ENCODE results near the gene DDR2.
A peak's percentile ranks its signal among the peaks of the same experiment; 100 is the strongest.

The DDR2 gene

GRCh38 chr1:162619076-162619475, 13.2 kb upstream of the DDR2 start:
- Histone ChIP-seq H3K4me3 (no peak overlapping the region), H3K27ac (no peak overlapping the region)
- DNase-seq (ENCODE audit: low spot score) = no peak
- no peak for TF ChIP-seq CTCF (IDR thresholded peaks at IDR 0.05)

GRCh38 chr1:162621256-162621655, 11.0 kb upstream of the DDR2 start:
- H3K27ac ChIP-seq = no peak overlapping the region
- no peak overlapping the region for H3K4me3 ChIP-seq
- TF ChIP-seq CTCF (IDR thresholded peaks at IDR 0.05) = no peak
- DNase-seq (ENCODE audit: low spot score) = no peak

- TF ChIP-seq CTCF (IDR thresholded peaks at IDR 0.05) = no peak
- no peak overlapping the region for H3K4me3 ChIP-seq
- peak overlapping the region; percentile 54 to 60 for H3K27ac ChIP-seq
- DNase-seq (ENCODE audit: low spot score) = no peak
Measured at GRCh38 chr1:162625679-162626078, 6.6 kb upstream of the DDR2 start.

- no peak for DNase-seq (ENCODE audit: low spot score)
- peak overlapping the region; percentile 57 for H3K4me3 ChIP-seq
- H3K27ac ChIP-seq = peak overlapping the region; percentile 54 to 60
- no peak for TF ChIP-seq CTCF (IDR thresholded peaks at IDR 0.05)
Measured at GRCh38 chr1:162626094-162626493, 6.2 kb upstream of the DDR2 start.

GRCh38 chr1:162626761-162627160, 5.5 kb upstream of the DDR2 start:
- no peak for TF ChIP-seq CTCF (IDR thresholded peaks at IDR 0.05)
- H3K27ac ChIP-seq = peak overlapping the region; percentile 54 to 60
- H3K4me3 ChIP-seq = peak overlapping the region; percentile 57
- DNase-seq (ENCODE audit: low spot score) = no peak

- no peak for TF ChIP-seq CTCF (IDR thresholded peaks at IDR 0.05)
- no peak overlapping the region for H3K27ac ChIP-seq
- no peak overlapping the region for H3K4me3 ChIP-seq
- DNase-seq (ENCODE audit: low spot score) = no peak
Measured at GRCh38 chr1:162627662-162628296, 4.5 kb upstream of the DDR2 start.

GRCh38 chr1:162629077-162629627, 3.1 kb upstream of the DDR2 start:
- TF ChIP-seq CTCF (IDR thresholded peaks at IDR 0.05) = no peak
- no peak for DNase-seq (ENCODE audit: low spot score)
- H3K4me3 ChIP-seq = no peak overlapping the region
- no peak overlapping the region for H3K27ac ChIP-seq

Data from coronary artery (tissue), 2 donors.